OCI-LY1 (cell line): ENCODE measurements around the gene TBC1D14.

Experiments
- CTCF ChIP-seq: fragments of 200-600 bp; sonication (generic), shearing (Covaris generic); IDR thresholded peaks from 2 replicates; pipeline ENCODE4 v1.5.1; 2017; ENCODE audit warnings: mild to moderate bottlenecking, antibody characterized with exemption, low read length, moderate library complexity, mixed read lengths
- EZH2 ChIP-seq: fragments of 200-600 bp; sonication (generic), shearing (Covaris generic); IDR thresholded peaks from 2 replicates; pipeline ENCODE4 v1.8.0; 2017; ENCODE audit warnings: borderline replicate concordance, mixed run types, mild to moderate bottlenecking, antibody characterized with exemption, low read length, moderate library complexity, mixed read lengths

DNA sequence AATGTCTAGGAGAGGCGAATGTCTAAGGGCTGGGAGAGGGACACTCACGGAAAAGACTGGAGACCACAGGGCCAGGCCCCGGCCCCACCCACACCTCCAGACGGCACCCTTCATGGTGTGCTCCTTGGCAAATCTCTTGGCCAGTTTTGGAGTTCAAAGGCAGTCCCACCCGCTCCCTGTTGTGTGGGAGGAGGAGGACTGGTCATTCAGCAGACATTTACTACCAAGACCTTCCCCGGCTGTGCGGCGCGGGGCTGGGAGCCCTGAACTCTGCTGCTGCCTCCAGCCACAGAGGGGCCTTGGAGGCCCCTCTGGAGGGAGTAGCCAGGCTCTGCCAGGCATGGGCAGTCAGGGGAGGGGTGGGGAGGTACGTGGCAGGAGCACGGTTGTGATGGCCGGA is 8.7 kb upstream of the TBC1D14 start:
- no peak for TF ChIP-seq CTCF
- no peak for TF ChIP-seq EZH2
